ENCODE data around the gene DCAF7. TPM values are rescaled to one million over a fixed set of nuclear protein-coding genes. Genes with fewer than 3 reads are reported as not detected.

The DCAF7 gene, protein sequence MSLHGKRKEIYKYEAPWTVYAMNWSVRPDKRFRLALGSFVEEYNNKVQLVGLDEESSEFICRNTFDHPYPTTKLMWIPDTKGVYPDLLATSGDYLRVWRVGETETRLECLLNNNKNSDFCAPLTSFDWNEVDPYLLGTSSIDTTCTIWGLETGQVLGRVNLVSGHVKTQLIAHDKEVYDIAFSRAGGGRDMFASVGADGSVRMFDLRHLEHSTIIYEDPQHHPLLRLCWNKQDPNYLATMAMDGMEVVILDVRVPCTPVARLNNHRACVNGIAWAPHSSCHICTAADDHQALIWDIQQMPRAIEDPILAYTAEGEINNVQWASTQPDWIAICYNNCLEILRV
- 14.2 TPM for total RNA-seq (ENCODE audit: insufficient read depth, low replicate concordance)

DNA sequence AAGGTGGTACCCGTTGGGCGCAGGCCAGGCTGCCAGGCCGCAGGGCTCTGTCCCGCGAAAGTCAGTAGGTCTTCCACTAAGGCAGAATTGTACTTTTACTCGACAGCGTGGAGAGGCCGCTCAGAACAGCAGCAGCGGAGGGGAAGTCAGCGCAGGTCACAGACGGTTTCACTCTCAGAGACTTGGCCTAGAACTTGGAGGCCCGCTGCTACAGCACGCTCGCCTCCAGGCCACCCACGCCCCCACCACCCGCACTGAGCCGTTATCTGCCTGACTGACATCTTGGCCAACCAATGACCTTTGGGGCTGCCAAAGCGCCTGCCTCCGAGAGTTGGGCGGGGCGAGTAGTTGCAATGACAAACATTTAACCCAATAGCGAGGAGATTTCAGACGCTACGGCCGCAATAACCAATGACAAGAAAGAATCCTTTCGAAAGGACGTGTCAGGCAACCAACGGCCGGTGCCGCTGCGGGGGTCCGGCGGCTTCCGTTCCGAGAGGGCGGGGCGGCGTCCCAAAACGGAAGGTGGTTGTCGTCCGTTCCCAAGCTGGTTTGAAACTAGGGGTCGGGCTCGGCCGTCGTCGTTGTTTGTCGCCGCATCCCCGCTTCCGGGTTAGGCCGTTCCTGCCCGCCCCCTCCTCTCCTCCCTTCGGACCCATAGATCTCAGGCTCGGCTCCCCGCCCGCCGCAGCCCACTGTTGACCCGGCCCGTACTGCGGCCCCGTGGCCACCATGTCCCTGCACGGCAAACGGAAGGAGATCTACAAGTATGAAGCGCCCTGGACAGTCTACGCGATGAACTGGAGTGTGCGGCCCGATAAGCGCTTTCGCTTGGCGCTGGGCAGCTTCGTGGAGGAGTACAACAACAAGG, at the start of gene DCAF7:
TSS of gene DCAF7 (plus strand) at position 532 of the 871 bp plus-strand sequence. CDS start at position 733, 201 bp downstream.
- DNase-seq (ENCODE audit: low spot score): peak; percentile 100

DNA sequence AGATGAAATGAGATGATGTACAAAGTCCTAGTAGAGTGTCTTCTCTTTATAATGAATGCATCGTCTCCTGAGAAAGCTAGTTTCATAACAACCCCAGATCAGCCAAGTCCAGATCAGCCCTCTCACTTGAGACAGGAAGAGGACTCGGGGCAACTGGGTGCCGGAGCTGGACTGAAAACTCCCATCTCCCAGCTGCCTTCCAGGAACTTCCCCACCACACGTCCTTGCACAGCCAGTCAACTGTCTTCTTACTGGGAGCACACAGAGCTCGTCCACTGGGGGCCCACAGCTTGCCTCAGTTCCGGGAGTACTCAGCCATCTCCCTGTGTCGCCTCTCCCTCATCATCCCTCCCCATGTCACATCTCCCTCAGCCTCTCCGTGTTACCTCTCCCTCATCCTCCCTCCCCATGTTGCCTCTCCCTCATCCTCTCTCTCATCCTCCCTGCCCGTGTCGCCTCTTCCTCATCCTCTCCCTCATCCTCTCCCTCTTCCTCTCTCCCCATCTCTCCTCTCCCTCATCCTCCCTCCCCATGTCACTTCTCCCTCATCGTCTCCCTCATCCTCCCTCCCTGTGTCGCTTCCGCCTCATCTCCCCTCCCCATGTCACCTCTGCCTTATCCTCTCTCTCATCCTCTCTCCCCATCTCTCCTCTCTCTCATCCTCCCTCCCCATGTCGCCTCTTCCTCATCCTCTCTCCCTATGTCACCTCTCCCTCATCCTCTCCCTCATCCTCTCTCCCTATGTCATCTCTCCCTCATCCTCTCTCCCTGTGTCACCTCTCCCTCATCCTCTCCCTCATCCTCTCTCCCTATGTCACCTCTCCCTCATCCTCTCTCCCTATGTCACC, 49.5 kb upstream of the DCAF7 start:
- no peak for DNase-seq (ENCODE audit: low spot score)

DNA sequence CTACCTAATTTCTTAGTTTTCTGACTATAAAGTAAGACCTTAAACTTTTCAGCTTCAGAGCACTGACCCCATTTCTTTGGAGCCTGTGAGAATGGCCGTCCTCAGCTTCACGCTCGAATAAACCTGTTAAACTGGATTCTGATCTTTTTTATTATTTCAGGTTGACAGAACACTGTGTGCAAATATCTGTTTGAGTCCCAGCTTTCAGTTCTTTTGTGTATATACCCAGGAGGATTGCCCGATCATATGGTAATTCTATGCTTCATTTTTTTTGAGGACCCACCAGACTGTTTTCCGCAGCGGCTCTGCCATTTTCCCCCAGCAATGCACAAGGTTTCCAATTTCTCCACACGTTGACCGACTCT, 47.0 kb upstream of the DCAF7 start:
- DNase-seq (ENCODE audit: low spot score): no peak

DNA sequence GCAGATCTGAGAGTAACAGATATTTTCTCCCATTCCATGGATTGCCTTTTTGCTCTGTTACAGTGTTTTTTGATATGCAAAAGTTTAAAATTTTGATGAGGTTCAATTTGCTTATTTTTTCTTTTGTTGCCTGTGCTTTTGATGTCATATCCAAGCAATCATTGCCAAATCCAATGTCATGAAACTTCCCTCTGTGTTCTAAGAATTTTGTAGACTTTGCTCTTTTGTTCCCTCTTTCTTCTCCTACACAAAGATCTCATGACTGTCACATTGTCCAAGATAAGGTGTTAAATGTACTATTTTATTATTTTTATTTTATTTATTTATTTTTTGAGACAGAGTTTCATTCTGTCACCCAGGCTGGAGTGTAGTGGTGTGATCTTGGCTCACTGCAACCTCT, 46.0 kb upstream of the DCAF7 start:
- no peak for DNase-seq (ENCODE audit: low spot score)

DNA sequence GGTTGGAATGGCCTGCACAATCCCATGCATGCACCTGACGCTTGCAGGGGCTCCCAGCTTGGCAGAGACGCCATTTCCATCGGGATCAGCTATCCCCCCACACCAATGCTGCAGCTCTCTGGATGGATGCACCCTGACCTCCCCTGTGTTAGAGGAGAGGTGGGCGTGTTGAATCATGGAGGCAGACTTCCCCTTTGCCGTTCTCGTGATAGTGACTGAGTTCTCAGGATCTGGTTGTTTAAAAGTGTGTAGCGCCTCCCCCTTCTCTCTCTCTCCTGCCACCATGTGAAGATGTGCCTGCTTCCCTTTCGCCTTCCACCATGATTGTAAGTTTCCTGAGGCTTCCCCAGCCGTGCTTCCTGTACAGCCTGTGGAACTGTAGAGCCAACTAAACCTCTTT, 44.9 kb upstream of the DCAF7 start:
- DNase-seq (ENCODE audit: low spot score): no peak

DNA sequence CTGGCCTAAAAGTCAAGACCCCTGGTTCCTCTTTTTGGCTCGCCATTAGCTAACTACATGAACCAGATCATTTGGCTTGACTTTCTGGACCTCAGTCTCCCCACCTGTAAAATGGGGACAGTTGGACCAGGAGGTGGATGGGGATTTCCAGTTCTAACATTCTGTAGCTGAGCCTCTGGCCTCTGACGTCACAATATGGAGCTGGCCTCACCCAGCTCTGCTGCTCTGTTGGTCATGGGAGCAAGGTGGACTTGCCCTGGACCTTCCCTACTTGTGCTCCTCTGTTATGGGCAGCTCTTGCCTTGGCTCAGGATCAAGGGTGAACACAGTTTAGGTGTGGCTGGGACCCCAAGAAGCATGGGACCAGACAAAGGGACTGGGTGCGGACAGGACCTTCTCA, 43.6 kb upstream of the DCAF7 start:
- DNase-seq (ENCODE audit: low spot score): no peak

DNA sequence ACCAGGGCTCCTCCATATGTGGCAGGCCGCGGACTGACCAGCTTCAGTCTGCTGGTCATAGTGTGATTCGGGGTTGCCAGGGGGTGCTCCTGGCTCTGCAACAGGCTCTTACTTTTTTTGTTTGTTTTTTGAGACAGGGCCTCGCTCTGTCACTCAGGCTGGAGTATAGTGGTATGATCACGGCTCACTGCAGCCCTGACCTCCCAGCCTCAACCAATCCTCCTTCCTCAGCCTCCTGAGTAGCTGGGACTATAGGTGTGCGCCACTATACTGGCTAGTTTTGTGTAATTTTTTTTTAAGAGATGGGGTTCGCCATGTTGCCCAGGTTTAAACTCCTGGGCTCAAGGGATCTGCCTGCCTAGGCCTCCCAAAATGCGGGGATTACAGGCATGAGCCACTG, 38.9 kb upstream of the DCAF7 start:
- DNase-seq (ENCODE audit: low spot score): no peak

DNA sequence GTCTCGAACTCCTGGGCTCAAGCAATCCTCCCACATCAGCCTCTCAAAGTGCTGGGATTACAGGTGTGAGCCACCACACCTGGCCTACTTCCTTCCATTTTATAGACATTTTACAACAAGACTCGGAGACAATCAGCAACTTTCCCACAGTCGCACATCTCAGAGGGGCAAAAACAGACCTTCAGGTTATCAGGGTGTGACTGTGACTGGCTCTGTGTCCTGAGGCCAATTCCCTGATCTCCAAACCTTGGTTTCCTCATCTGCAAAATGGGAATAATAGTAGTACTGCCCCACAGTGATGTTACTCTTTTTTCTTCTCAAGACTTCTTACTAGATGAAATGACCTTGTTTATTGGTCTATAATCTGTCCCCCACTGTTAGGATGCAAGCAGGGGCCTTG, 37.9 kb upstream of the DCAF7 start:
- no peak for DNase-seq (ENCODE audit: low spot score)

DNA sequence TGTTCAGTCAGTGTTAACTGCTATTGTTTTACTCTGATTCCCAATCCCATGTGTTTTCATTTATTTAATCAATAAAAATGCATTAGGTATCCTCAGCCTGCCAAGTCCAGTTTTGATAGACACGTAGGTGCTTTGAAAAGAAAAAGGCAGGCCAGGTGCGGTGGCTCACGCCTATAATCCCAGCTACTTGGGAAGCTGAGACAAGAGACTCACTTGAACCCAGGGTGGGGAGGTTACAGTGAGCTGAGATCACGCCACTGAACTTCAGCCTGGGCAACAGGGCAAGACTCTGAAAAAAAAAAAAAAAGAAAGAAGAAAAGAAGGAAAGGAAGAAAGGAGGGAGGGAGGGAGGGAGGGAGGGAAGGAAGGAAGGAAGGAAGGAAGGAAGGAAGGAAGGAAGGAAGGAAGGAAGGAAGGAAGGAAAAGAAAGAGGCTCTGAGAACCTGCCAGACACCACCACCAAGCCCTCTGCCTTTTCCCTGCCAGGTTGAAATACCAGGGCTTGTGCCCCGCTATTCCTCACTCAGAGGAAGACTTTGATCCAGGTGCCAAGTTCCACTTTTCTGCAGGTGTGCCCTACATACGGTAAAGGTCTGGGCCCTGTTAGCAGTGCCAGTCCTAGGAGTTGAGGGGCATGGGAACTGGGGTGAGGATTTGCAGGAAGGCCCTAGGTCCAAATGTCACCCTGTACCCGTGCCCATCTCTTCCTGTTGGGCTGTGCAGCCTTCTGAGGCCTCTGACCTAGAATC, 37.2 kb upstream of the DCAF7 start:
- DNase-seq (ENCODE audit: low spot score): no peak

DNA sequence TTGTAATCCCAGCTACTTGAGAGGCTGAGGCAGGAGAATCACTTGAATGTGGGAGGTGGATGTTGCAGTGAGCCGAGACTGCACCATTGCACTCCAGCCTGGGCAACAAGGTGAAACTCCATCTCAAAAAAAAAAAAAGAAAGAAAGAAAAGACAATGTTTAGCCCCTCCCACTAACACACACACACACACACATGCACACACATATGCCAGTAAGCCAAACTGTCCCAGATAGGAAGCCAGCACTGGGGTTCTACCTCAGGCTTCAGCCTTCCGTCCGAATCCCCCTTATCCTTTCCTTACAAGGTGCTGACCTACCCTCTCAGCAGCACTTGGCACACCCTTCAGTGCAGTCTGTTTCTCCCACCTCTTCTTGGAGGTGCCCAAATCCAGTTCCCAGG, 35.8 kb upstream of the DCAF7 start:
- no peak for DNase-seq (ENCODE audit: low spot score)

DNA sequence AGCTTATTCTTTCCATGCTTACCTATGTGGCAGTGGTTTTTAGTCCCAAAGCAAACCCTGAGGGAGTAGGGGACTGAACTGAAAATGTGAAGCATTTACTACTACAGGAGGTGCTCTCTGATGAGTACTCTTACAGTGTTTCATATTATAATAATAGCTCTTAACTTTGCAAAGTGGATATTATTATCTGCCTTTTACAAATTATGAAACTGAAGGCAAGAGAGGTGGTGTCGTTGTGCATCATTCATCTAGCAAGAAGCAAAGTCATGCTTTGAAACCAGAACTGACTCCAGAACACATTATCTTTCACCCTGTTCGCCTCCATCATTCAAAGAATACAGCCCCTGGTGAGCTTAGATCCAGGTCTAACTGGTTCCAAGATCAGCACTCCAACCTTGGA, 35.3 kb upstream of the DCAF7 start:
- DNase-seq (ENCODE audit: low spot score): no peak

DNA sequence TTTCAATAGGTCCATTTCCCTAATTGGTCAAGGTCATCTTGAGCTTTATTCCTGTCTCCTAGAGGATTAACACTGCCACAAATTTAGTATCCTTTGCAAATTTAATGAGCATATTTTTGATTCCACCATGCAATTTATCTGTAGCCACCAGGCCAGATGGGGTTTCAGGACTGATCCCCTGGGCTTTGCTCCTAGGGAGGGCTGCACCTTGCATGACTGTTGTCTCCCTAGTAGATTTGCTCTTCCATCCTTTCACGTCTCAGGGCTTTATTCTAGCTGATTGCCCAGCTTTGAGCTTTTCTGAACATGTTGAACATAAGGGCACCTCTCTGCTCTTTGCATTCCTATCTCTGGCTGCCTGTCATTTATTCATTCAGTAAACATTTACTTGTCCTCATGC, 34.9 kb upstream of the DCAF7 start:
- no peak for DNase-seq (ENCODE audit: low spot score)

DNA sequence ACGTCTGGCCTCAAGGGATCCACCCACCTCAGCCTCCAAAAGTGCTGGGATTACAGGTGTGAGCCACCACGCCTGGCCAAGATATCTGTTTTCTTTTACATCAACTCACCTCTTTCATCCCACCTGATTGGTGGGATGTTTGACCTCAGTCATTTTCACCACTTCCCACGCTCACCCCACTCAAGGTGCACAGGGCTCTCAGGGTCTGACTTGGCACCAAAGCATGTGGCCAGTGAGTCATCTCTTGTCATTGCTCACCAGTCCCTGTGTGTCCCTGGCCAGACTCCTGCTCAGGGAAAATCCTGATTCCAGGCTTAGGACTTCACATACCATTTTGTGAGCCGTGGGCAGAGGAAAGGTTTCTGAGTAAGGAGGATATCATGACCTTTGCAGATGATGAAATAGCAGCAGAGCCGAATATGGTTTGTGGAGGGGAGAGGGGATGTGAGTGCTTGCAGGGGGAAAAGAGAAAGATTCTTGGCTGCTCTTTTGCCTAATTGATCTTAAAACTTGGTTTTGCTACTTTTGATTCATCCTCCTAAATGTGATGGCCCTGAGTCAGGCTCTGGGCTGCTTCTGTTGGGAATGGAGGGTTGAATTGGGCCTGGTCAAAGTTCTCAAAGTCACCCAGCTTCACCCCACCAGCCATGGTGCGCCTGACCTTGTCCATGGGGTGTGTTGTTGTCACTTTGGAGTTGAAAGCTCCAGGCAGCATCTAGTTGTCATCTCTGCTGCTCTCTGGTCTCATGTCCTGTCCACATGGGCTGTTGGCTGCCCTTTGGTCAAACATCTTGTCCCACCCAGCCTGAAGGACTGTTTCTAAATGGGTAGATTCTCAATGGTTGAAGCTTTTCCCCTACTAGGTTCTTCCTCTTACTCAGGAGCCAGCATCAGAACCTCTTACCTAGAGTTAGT, 33.1 kb upstream of the DCAF7 start:
- no peak for DNase-seq (ENCODE audit: low spot score)

DNA sequence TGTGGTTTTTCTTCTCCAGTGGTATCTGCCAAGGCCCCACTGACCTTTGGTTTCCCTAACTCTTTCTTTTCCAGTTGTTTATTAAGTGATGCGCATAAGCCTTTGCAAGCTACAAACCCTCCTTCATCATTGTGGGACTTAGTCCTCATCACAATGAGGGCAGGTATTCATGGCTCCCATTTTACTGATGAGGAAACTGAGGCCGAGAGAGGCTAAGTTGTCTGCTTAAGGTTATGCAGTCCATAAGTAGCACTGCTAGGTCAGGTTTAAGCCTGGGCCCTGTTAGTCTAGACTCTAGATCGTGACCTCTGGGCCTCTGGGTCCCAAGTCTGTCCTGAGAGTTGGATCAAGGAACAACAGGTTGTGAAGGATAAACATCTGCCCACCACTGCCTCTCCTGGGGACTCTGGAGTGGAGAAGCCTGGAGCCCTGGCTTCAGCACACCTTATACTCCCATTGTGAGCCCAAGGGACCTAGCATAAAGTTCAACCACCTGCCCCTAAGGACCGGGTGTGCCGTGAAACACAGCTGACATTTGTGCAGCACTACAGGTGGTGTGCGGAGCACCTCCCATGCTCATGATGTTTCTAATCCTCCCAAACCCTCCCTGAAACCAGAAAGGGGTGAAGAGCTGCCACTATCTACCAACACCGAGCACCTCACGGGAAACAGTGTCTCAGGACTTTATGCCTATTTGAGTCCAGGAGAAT, 32.3 kb upstream of the DCAF7 start:
- no peak for DNase-seq (ENCODE audit: low spot score)

DNA sequence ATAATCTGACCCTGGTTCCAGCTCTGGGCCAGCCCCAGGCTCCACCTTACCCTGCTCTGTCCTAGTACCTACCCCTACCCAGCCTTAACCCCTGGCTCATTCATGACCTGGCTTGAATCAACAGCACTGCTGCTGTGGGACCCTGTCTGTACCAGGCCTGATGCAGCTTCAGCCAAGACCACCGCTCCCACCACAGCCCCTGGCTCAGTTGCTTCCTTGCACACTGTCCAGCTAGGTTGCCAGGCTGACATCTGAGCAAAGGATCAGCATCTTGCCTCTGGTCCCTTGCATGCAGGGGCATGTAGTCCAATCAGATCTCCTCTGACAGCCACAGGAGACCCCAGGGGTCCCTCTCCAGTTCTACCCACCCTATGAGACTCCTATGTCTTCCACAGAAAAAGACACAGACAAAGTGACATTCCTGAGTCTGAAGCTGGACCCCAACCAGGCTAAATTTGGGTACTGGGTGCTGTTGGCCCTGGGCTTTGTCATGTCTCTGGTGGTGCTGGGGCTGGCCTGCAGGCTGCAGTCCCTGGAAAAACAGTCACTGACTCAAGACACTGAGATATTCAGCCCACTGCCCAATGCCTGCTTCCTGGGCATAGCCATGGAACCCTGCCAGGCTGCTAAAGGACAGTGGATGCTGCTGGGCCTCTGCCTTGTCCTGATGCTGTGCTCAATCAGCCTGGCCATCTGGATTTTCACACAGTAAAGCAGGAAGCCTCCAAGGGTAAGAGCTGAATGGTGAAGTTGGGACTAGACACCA, 31.0 kb upstream of the DCAF7 start:
- DNase-seq (ENCODE audit: low spot score): no peak

DNA sequence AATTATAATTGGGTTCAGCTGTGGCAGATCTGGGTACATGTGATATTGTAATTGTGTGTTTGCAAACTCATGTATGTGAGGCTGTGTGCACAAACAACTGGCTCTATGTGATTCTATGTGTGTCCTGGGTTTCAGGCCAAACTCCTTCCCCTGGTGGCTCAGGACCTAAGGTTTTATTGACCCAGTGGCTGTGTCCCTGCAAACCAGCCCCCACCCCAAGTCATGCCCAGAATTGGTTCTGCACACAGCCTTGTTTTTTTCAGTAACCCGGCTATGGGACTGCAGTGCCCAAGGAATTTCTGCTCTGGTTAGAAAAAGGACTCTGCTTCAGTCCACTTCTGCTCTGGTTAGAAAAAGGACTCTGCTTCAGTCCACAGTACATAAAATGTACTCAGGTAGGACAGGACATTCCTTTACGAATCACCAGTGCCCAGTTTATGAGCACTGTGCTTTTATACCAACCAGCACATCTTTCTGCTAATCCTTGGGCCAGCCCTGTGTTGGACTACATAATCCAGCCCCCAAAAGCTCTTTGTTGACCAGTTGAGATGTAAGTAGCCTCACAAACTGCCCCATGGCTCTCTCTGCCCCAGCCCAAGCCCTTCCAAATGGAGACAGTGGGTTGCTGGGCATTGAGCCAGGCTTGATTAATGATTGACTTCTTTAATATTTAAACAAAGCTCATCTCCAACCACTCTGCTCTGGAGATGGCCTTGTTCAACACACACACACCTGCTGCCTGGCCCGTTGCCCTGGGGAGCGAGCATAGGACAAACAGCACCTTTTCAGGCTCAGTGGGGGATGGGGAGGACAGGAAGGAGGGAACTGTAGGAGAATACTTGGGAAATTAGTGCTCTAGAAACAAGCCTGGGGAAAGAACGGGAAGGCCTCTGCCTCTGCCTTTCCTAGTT, 30.1 kb upstream of the DCAF7 start:
- no peak for DNase-seq (ENCODE audit: low spot score)

DNA sequence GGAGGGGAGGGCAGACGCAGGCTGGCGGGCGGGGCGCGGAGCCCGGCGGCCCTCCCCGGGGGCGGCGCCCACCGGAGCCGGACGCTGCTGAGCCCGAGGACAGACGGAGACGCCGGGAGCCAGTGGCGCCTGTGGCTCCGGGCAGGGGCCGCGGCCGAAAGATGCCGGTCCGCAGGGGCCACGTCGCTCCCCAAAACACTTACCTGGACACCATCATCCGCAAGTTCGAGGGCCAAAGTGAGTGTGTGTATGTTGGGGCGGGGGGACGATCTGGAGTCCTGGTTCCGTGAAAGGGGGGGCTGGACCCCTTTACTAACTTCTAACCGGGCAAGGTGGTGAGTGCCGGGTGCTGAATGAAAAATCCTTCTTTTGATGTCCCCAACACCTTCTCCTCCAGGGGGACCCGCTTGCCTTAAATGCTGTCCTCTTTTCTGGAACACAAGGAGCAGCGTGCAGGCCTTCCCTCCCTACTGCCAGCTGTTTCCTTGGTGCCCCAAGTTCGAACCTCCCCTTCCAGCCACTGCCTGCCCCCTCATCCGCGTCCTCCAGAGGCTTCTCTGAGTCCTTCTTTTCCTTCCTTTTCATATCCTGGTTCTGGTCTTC, 26.9 kb upstream of the DCAF7 start, which contains the start of gene KCNH6:
TSS of gene KCNH6 (plus strand) at position 106 of the 603 bp plus-strand sequence. CDS start at position 162, 56 bp downstream.
- DNase-seq (ENCODE audit: low spot score): no peak
